Measurements from ENCODE around the gene IMP4.

The IMP4 gene

GRCh38 chr2:130365963-130366362, 23.3 kb downstream of the IMP4 start:
- no peaks in the 10 kb centered on the region for H3K4me1 ChIP-seq (ENCODE audit: control insufficient read depth, insufficient read depth, low read length)
- TF ChIP-seq, protein P1, sequence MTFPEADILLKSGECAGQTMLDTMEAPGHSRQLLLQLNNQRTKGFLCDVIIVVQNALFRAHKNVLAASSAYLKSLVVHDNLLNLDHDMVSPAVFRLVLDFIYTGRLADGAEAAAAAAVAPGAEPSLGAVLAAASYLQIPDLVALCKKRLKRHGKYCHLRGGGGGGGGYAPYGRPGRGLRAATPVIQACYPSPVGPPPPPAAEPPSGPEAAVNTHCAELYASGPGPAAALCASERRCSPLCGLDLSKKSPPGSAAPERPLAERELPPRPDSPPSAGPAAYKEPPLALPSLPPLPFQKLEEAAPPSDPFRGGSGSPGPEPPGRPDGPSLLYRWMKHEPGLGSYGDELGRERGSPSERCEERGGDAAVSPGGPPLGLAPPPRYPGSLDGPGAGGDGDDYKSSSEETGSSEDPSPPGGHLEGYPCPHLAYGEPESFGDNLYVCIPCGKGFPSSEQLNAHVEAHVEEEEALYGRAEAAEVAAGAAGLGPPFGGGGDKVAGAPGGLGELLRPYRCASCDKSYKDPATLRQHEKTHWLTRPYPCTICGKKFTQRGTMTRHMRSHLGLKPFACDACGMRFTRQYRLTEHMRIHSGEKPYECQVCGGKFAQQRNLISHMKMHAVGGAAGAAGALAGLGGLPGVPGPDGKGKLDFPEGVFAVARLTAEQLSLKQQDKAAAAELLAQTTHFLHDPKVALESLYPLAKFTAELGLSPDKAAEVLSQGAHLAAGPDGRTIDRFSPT (tag by site-specific recombination; IDR thresholded peaks at IDR 0.05) = no peak
- TF ChIP-seq ZNF654 (tag by site-specific recombination; IDR thresholded peaks at IDR 0.05; ENCODE audit: low read depth) (no peak), YY1 (tag by site-specific recombination; IDR thresholded peaks at IDR 0.05) (no peak), ZBTB44 (tag by site-specific recombination; IDR thresholded peaks at IDR 0.05) (no peak), ZIC2 (tag by site-specific recombination; IDR thresholded peaks at IDR 0.05) (no peak), ZNF274 (IDR thresholded peaks at IDR 0.05; ENCODE audit: low read length) (no peak), ZNF274 (tag by site-specific recombination; IDR thresholded peaks at IDR 0.05; ENCODE audit: borderline replicate concordance) (no peak), HOXC10 (CRISPR knock-in tag; IDR thresholded peaks at IDR 0.05) (no peak), KLF17 (tag by site-specific recombination; IDR thresholded peaks at IDR 0.05) (no peak)
- TF ChIP-seq, protein P2, sequence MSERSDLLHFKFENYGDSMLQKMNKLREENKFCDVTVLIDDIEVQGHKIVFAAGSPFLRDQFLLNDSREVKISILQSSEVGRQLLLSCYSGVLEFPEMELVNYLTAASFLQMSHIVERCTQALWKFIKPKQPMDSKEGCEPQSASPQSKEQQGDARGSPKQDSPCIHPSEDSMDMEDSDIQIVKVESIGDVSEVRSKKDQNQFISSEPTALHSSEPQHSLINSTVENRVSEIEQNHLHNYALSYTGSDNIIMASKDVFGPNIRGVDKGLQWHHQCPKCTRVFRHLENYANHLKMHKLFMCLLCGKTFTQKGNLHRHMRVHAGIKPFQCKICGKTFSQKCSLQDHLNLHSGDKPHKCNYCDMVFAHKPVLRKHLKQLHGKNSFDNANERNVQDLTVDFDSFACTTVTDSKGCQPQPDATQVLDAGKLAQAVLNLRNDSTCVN (tag by site-specific recombination; optimal IDR thresholded peaks at IDR 0.05) = no peak
- no peak overlapping the region for H3K27ac ChIP-seq (ENCODE audit: extremely low read depth, low read depth, low read length)
- CTCF ChIA-PET = no interaction called here
- no peaks in the 10 kb centered on the region for H3K9me3 ChIP-seq (ENCODE audit: control insufficient read depth, insufficient read depth, low read depth, low read length)
- H3K4me3 ChIP-seq (ENCODE audit: low read depth, low read length) = no peak overlapping the region
- POLR2A ChIA-PET = no interaction called here
- peaks cover 0 to 10% of the 10 kb centered on the region in 2 experiments; a peak in 2 of 3 replicates for H3K36me3 ChIP-seq (ENCODE audit: control insufficient read depth in 2 of 2, insufficient read depth in 1 of 2, low read length in 2 of 2)

- H3K27ac ChIP-seq (ENCODE audit: extremely low read depth, low read depth, low read length) = no peak overlapping the region
- CTCF ChIA-PET = interaction anchor here (0.6 to 0.9 kb wide), 2 partner anchors 11 to 14 kb away, joined by 3 read pairs; partner anchors contain the start of gene PTPN18
- TF ChIP-seq PRDM4 (tag by site-specific recombination; IDR thresholded peaks at IDR 0.05) = no peak
- TF ChIP-seq BCL11B (tag by site-specific recombination; IDR thresholded peaks at IDR 0.05; ENCODE audit: low read depth) = no peak
- TF ChIP-seq, protein P3, sequence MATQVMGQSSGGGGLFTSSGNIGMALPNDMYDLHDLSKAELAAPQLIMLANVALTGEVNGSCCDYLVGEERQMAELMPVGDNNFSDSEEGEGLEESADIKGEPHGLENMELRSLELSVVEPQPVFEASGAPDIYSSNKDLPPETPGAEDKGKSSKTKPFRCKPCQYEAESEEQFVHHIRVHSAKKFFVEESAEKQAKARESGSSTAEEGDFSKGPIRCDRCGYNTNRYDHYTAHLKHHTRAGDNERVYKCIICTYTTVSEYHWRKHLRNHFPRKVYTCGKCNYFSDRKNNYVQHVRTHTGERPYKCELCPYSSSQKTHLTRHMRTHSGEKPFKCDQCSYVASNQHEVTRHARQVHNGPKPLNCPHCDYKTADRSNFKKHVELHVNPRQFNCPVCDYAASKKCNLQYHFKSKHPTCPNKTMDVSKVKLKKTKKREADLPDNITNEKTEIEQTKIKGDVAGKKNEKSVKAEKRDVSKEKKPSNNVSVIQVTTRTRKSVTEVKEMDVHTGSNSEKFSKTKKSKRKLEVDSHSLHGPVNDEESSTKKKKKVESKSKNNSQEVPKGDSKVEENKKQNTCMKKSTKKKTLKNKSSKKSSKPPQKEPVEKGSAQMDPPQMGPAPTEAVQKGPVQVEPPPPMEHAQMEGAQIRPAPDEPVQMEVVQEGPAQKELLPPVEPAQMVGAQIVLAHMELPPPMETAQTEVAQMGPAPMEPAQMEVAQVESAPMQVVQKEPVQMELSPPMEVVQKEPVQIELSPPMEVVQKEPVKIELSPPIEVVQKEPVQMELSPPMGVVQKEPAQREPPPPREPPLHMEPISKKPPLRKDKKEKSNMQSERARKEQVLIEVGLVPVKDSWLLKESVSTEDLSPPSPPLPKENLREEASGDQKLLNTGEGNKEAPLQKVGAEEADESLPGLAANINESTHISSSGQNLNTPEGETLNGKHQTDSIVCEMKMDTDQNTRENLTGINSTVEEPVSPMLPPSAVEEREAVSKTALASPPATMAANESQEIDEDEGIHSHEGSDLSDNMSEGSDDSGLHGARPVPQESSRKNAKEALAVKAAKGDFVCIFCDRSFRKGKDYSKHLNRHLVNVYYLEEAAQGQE (tag by site-specific recombination; IDR thresholded peaks at IDR 0.05) = no peak
- no peak for TF ChIP-seq ZNF501 (tag by site-specific recombination; IDR thresholded peaks at IDR 0.05)
- H3K36me3 ChIP-seq (ENCODE audit: control insufficient read depth in 2 of 2, insufficient read depth in 1 of 2, low read length in 2 of 2) = peaks cover 0 to 14% of the 10 kb centered on the region in 2 experiments; a peak in 2 of 3 replicates
- no peaks in the 10 kb centered on the region for H3K9me3 ChIP-seq (ENCODE audit: control insufficient read depth, insufficient read depth, low read depth, low read length)
- POLR2A ChIA-PET = no interaction called here
- H3K4me1 ChIP-seq (ENCODE audit: control insufficient read depth, insufficient read depth, low read length) = 0 out of 2 replicates have a peak, but pooled peaks cover 1% of the 10 kb centered on the region
- H3K4me3 ChIP-seq (ENCODE audit: low read depth, low read length) = no peak overlapping the region
Observed at GRCh38 chr2:130366720-130367119, 24.0 kb downstream of the IMP4 start.
